ENCODE measurements around the gene NOX3.

NOX3 gene

DNA sequence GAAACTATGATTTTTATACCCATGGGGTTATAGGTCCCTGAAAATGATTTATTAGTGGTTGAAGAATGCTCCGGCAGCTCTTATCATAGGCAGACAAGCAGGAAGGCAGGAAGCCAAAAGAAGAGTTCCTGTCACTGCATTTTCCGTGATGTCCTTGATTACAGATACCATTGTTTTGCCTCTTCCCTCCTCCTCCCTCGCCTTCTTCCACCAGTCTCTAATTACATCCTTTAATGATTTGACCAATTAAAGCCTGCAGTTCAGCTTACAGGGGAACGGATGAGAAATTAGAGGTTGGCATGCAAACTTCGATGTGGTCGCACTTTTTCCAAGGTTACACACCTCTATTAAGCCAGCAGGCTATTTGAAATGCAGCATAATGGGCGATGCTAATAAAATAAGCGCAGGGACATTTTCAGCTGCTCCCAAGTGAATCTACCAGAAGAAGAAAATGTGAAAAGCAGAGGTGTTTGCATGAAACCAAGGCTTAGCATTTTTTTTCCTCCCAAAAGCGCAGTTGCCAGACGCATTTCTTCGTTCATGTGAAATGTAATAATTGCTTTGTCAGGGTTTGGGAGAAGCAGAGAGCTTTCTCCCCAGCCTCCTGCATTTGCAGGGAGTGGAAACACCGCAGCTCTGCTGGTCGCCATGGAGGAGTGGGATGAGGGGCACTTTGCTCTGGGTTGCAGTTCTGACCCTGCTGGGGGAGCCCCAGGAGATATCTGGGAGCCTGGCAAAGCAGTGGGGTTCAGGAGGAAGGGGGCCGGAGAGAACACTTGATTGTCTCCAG, 6.0 kb downstream of the NOX3 start:
- no peaks in the 10 kb centered on the region for H3K9me3 ChIP-seq (replicated peaks in 1 of 2; ENCODE audit: control insufficient read depth in 2 of 2, insufficient read depth in 1 of 2, low read depth in 1 of 2, low read length in 2 of 2)
- H3K4me2 ChIP-seq (ENCODE audit: insufficient read depth, low read length, poor library complexity, severe bottlenecking): no peak overlapping the region
- no peak for DNase-seq (ENCODE audit: low spot score)
- H2AFZ ChIP-seq (ENCODE audit: low read length): no peak overlapping the region
- H3K4me1 ChIP-seq (ENCODE audit: control insufficient read depth in 2 of 2, insufficient read depth in 1 of 2, low read depth in 1 of 2, low read length in 2 of 2): peaks cover 0 to 20% of the 10 kb centered on the region in 2 donors
- no peak overlapping the region for H3K9ac ChIP-seq (ENCODE audit: low read depth, low read length, poor library complexity)
- no peak overlapping the region for H3K27ac ChIP-seq (replicated peaks; ENCODE audit: low read length)
- H3K18ac ChIP-seq (ENCODE audit: low read length): peak overlapping the region; percentile 9
- no peak overlapping the region for H4K8ac ChIP-seq (ENCODE audit: low read depth, low read length)
- no peaks in the 10 kb centered on the region for H3K79me1 ChIP-seq (ENCODE audit: low read depth, low read length)
- no peak overlapping the region for H3K23ac ChIP-seq (ENCODE audit: low read depth, low read length, poor library complexity)
- H4K91ac ChIP-seq (ENCODE audit: low read depth, low read length, poor library complexity): no peak overlapping the region
- H2BK5ac ChIP-seq (ENCODE audit: low read length): no peak overlapping the region
- no peak overlapping the region for H2AK5ac ChIP-seq (ENCODE audit: low read depth, low read length)
- no peak overlapping the region for H3K4me3 ChIP-seq (ENCODE audit: low read length in 2 of 2)
- no peak overlapping the region for H3K14ac ChIP-seq (ENCODE audit: low read length)
- no CpG with 5 or more reads among the region's 14 CpGs for WGBS, 2 donors (ENCODE audit: extremely low coverage in 2 of 2, insufficient read length in 2 of 2, insufficient replicate concordance in 1 of 2)
- no peak overlapping the region for H2BK12ac ChIP-seq (ENCODE audit: low read length)
- no peaks in the 10 kb centered on the region for H3K27me3 ChIP-seq (ENCODE audit: control insufficient read depth in 3 of 3, insufficient read depth in 3 of 3, low read depth in 1 of 3, low read length in 3 of 3)
- no peak overlapping the region for H2BK15ac ChIP-seq (ENCODE audit: low read length)
- no peak overlapping the region for H2BK120ac ChIP-seq (ENCODE audit: low read depth, low read length)
- no peak overlapping the region for H3K4ac ChIP-seq (ENCODE audit: low read length)
- no peaks in the 10 kb centered on the region for H3K36me3 ChIP-seq (replicated peaks in 1 of 2; ENCODE audit: control insufficient read depth in 2 of 2, insufficient read depth in 2 of 2, low read length in 2 of 2)

DNA sequence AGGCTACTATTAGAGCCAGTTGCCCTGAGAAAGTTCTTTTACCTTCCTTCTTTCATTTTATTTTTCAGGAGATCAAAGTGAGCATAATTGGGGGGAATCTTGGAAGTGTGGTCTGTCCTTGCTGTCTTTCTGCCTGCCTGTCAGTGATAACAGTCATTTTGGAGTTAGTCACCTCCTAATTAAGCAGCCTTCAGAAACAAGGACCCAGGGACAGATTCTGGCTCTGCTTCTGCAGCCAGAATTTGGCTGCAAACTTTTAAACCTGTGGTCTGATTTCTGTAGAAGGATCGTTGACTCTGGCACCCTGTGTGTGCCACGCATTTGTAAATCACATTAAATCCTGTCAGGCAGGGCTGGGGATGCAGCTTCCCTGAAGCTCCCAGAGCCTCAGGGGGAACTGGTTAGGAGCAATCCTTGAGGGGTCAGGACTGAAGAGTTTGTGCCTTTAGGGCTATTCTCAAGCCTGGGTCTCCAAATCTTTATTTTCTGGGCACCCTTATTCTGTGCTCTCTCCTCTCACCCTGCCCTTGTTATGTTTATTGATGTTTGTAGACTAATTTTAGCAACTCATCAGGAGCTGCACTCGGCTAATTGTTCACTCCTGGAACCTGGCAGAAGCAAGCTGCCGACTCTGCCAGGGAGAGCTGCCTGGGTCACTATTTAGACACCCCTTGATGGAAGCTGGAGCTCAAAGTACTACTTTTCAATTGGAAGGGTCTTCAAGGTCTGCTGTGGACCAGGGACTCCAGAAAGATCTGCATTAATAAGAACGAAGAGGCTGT, 6.8 kb downstream of the NOX3 start:
- Histone ChIP-seq H2BK120ac (ENCODE audit: low read depth, low read length) (no peak overlapping the region), H3K18ac (ENCODE audit: low read length) (peak overlapping the region; percentile 13), H2BK5ac (ENCODE audit: low read length) (no peak overlapping the region), H3K27ac (replicated peaks; ENCODE audit: low read length) (no peak overlapping the region), H4K91ac (ENCODE audit: low read depth, low read length, poor library complexity) (no peak overlapping the region), H3K9me3 (replicated peaks in 1 of 2; ENCODE audit: control insufficient read depth in 2 of 2, insufficient read depth in 1 of 2, low read depth in 1 of 2, low read length in 2 of 2) (no peaks in the 10 kb centered on the region), H4K8ac (ENCODE audit: low read depth, low read length) (no peak overlapping the region), H3K23ac (ENCODE audit: low read depth, low read length, poor library complexity) (no peak overlapping the region), H2AFZ (ENCODE audit: low read length) (no peak overlapping the region), H2BK12ac (ENCODE audit: low read length) (no peak overlapping the region), H3K4me1 (ENCODE audit: control insufficient read depth in 2 of 2, insufficient read depth in 1 of 2, low read depth in 1 of 2, low read length in 2 of 2) (peaks cover 0 to 20% of the 10 kb centered on the region in 2 donors), H2BK15ac (ENCODE audit: low read length) (no peak overlapping the region), H3K36me3 (replicated peaks in 1 of 2; ENCODE audit: control insufficient read depth in 2 of 2, insufficient read depth in 2 of 2, low read length in 2 of 2) (no peaks in the 10 kb centered on the region), H3K4ac (ENCODE audit: low read length) (no peak overlapping the region), H3K79me1 (ENCODE audit: low read depth, low read length) (no peaks in the 10 kb centered on the region), H2AK5ac (ENCODE audit: low read depth, low read length) (no peak overlapping the region), H3K4me2 (ENCODE audit: insufficient read depth, low read length, poor library complexity, severe bottlenecking) (no peak overlapping the region), H3K14ac (ENCODE audit: low read length) (no peak overlapping the region), H3K9ac (ENCODE audit: low read depth, low read length, poor library complexity) (no peak overlapping the region), H3K27me3 (ENCODE audit: control insufficient read depth in 3 of 3, insufficient read depth in 3 of 3, low read depth in 1 of 3, low read length in 3 of 3) (no peaks in the 10 kb centered on the region), H3K4me3 (ENCODE audit: low read length in 2 of 2) (no peak overlapping the region)
- no peak for DNase-seq (ENCODE audit: low spot score)
- WGBS, 2 donors (ENCODE audit: extremely low coverage in 2 of 2, insufficient read length in 2 of 2, insufficient replicate concordance in 1 of 2): no CpG with 5 or more reads among the region's 5 CpGs

DNA sequence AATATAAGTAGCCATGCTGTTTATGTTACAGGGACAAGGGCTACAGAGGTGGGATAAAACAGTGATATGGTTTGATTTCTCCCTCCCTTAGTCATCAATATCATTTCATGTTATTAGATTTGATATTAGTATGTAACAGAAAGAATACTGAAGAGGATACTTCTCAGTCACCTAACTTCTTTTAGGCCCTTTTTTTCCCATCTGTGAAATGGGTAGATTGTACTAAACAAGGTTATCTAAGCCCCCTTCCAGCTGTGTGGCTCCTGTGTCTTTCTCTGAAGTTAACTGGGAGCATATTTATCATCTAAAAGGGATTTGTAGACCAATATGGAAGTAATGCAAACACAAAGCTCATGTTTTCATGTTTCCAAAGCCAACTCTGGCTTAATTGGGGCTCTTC, 7.7 kb downstream of the NOX3 start:
- Histone ChIP-seq H2BK12ac (ENCODE audit: low read length) (no peak overlapping the region), H4K8ac (ENCODE audit: low read depth, low read length) (no peak overlapping the region), H3K4me1 (ENCODE audit: control insufficient read depth in 2 of 2, insufficient read depth in 1 of 2, low read depth in 1 of 2, low read length in 2 of 2) (peaks cover 0 to 20% of the 10 kb centered on the region in 2 donors), H3K4ac (ENCODE audit: low read length) (no peak overlapping the region), H2BK120ac (ENCODE audit: low read depth, low read length) (no peak overlapping the region), H2AFZ (ENCODE audit: low read length) (no peak overlapping the region), H2BK5ac (ENCODE audit: low read length) (no peak overlapping the region), H4K91ac (ENCODE audit: low read depth, low read length, poor library complexity) (no peak overlapping the region), H3K9ac (ENCODE audit: low read depth, low read length, poor library complexity) (no peak overlapping the region), H2AK5ac (ENCODE audit: low read depth, low read length) (no peak overlapping the region), H3K4me3 (ENCODE audit: low read length in 2 of 2) (no peak overlapping the region), H2BK15ac (ENCODE audit: low read length) (no peak overlapping the region), H3K4me2 (ENCODE audit: insufficient read depth, low read length, poor library complexity, severe bottlenecking) (no peak overlapping the region), H3K27ac (replicated peaks; ENCODE audit: low read length) (no peak overlapping the region), H3K18ac (ENCODE audit: low read length) (no peak overlapping the region), H3K36me3 (replicated peaks in 1 of 2; ENCODE audit: control insufficient read depth in 2 of 2, insufficient read depth in 2 of 2, low read length in 2 of 2) (no peaks in the 10 kb centered on the region), H3K79me1 (ENCODE audit: low read depth, low read length) (no peaks in the 10 kb centered on the region), H3K14ac (ENCODE audit: low read length) (no peak overlapping the region), H3K27me3 (ENCODE audit: control insufficient read depth in 3 of 3, insufficient read depth in 3 of 3, low read depth in 1 of 3, low read length in 3 of 3) (no peaks in the 10 kb centered on the region), H3K9me3 (replicated peaks in 1 of 2; ENCODE audit: control insufficient read depth in 2 of 2, insufficient read depth in 1 of 2, low read depth in 1 of 2, low read length in 2 of 2) (no peaks in the 10 kb centered on the region), H3K23ac (ENCODE audit: low read depth, low read length, poor library complexity) (no peak overlapping the region)
- DNase-seq (ENCODE audit: low spot score): no peak

Measured in neuronal stem cell (in vitro differentiated cells).